ENCODE data around the gene IFI27L1. TPM values are rescaled to one million over a fixed set of nuclear protein-coding genes. Genes with fewer than 3 reads are reported as not detected.

Gene IFI27L1
- total RNA-seq, 2 experiments from 2014 or later, result 33.9 to 35.8 TPM

Other genes starting within 250 kb of the IFI27L1 start
- not detected for gene FAM181A, start 154.0 kb upstream of the IFI27L1 start, total RNA-seq
- gene ASB2, start 104.7 kb upstream of the IFI27L1 start, total RNA-seq, result 1 to 10 TPM; 2.4 to 2.5 TPM
- gene CCDC197, start 84.0 kb upstream of the IFI27L1 start, total RNA-seq, result not detected
- 1 to 10 TPM; 1.6 to 1.7 TPM for gene OTUB2, start 55.0 kb upstream of the IFI27L1 start, total RNA-seq
- 100 to 1,000 TPM; 190 to 200 TPM for gene DDX24, start 108 bp upstream of the IFI27L1 start, total RNA-seq
- 1 to 10 TPM; 1.5 to 2.3 TPM for gene IFI27, start 29.4 kb downstream of the IFI27L1 start, total RNA-seq
- gene IFI27L2, start 48.3 kb downstream of the IFI27L1 start, total RNA-seq, result 10 to 100 TPM; 67.0 to 73.4 TPM
- gene PPP4R4, start 93.0 kb downstream of the IFI27L1 start, total RNA-seq, result 10 to 100 TPM; 13.2 to 13.9 TPM
- not detected for gene SERPINA10, start 212.0 kb downstream of the IFI27L1 start, total RNA-seq
- not detected for gene SERPINA6, start 242.0 kb downstream of the IFI27L1 start, total RNA-seq